Measurements from ENCODE around the gene PTPRU. TPM values are rescaled to one million over a fixed set of nuclear protein-coding genes. Genes with fewer than 3 reads are reported as not detected.
A peak's percentile ranks its signal among the peaks of the same experiment; 100 is the strongest.

Gene PTPRU
- total and polyA plus RNA-seq, 2 of the 8 experiments (the other 6 are each of a cell fraction or from before 2014, with no cell fraction given) = 33.8 to 41.8 TPM

DNA sequence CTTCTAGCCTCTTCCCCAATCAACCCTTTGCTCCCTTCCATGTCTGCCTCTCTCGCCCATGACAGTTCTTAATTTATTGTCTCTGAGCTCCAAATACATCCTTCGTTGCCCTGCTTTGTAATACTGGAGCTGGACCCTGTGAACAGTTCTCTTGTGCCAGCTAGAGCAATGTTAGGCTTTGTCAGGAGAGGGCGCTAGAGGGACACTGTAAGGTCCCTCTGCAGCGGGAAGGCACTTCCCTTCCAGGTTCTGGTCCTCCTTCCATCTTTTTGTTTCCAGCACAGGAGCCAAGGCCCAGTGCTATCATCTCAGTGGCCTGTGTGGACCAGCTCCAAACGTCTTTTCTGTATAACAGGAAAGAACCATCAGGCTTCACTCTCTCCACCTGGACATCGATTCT lies 95.9 kb downstream of the PTPRU start (continued):
- no peak for TF ChIP-seq MAX (IDR thresholded peaks at IDR 0.05)
- TF ChIP-seq RAD21 (IDR thresholded peaks at IDR 0.05 in 1 of 2, conservative IDR thresholded peaks at IDR 0.05 in 1 of 2; ENCODE audit: low read depth in 2 of 2, low read length in 2 of 2) = peak; percentile 89 to 92
- TF ChIP-seq GTF2F1 (IDR thresholded peaks at IDR 0.05; ENCODE audit: borderline replicate concordance, low read depth, low read length) = no peak
- TF ChIP-seq JUND (IDR thresholded peaks at IDR 0.05; ENCODE audit: low read length) = no peak
- no peak for TF ChIP-seq CHD2 (IDR thresholded peaks at IDR 0.05; ENCODE audit: low read length)
- TF ChIP-seq YY1 (IDR thresholded peaks at IDR 0.05; ENCODE audit: low read depth, low read length) = peak; percentile 43; the same call in 1 of the 2 replicates
- TF ChIP-seq KDM1A (IDR thresholded peaks at IDR 0.05; ENCODE audit: borderline replicate concordance, low read length) = no peak
- no peak for TF ChIP-seq MAFK (IDR thresholded peaks at IDR 0.05; ENCODE audit: low read depth, low read length)
- TF ChIP-seq CHD1 (IDR thresholded peaks at IDR 0.05; ENCODE audit: low read depth, low read length) = no peak
- TF ChIP-seq EZH2 (IDR thresholded peaks at IDR 0.05; ENCODE audit: low read depth, low read length, severe bottlenecking) = no peak
- TF ChIP-seq, protein P1, sequence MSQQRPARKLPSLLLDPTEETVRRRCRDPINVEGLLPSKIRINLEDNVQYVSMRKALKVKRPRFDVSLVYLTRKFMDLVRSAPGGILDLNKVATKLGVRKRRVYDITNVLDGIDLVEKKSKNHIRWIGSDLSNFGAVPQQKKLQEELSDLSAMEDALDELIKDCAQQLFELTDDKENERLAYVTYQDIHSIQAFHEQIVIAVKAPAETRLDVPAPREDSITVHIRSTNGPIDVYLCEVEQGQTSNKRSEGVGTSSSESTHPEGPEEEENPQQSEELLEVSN (IDR thresholded peaks at IDR 0.05) = no peak
- no peak for TF ChIP-seq HDAC6 (IDR thresholded peaks at IDR 0.05; ENCODE audit: low read depth, low read length)
- TF ChIP-seq, protein P2, sequence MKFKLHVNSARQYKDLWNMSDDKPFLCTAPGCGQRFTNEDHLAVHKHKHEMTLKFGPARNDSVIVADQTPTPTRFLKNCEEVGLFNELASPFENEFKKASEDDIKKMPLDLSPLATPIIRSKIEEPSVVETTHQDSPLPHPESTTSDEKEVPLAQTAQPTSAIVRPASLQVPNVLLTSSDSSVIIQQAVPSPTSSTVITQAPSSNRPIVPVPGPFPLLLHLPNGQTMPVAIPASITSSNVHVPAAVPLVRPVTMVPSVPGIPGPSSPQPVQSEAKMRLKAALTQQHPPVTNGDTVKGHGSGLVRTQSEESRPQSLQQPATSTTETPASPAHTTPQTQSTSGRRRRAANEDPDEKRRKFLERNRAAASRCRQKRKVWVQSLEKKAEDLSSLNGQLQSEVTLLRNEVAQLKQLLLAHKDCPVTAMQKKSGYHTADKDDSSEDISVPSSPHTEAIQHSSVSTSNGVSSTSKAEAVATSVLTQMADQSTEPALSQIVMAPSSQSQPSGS (IDR thresholded peaks at IDR 0.05; ENCODE audit: low read length) = no peak
- TF ChIP-seq CBX8 (IDR thresholded peaks at IDR 0.05; ENCODE audit: borderline replicate concordance, low read depth, low read length) = no peak
- 0 out of 4 replicates have a peak, but pooled peaks of 1 of the 2 experiments have one; percentile 34 for TF ChIP-seq SIN3A (conservative IDR thresholded peaks at IDR 0.05 in 1 of 2, IDR thresholded peaks at IDR 0.05 in 1 of 2; ENCODE audit: low read depth in 1 of 2, low read length in 2 of 2)
- TF ChIP-seq ASH2L (IDR thresholded peaks at IDR 0.05; ENCODE audit: low read length) = no peak
- no peak for TF ChIP-seq POLR2A (IDR thresholded peaks at IDR 0.05; ENCODE audit: control extremely low read depth in 1 of 2, low read depth in 2 of 2, low read length in 2 of 2)
- TF ChIP-seq POLR2AphosphoS5 (IDR thresholded peaks at IDR 0.05; ENCODE audit: low read depth, low read length) = no peak
- TF ChIP-seq, protein P3, sequence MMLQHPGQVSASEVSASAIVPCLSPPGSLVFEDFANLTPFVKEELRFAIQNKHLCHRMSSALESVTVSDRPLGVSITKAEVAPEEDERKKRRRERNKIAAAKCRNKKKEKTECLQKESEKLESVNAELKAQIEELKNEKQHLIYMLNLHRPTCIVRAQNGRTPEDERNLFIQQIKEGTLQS (IDR thresholded peaks at IDR 0.05; ENCODE audit: insufficient read depth, low read depth, low read length) = no peak
- no peak for TF ChIP-seq EP300 (IDR thresholded peaks at IDR 0.05; ENCODE audit: borderline replicate concordance in 1 of 2, low read depth in 2 of 2, low read length in 2 of 2)
- TF ChIP-seq RXRA (IDR thresholded peaks at IDR 0.05; ENCODE audit: insufficient read depth, low read depth, low read length) = no peak
- no peak for TF ChIP-seq PHF8 (conservative IDR thresholded peaks at IDR 0.05; ENCODE audit: low read depth, low read length)

All from H1 (cell line).